ENCODE results near the gene RGS4.
"Not testable (repeated sequence)": the region's sequence is repeated elsewhere in the genome, so short reads cannot be mapped to it uniquely, and the experiment has no call there.

Gene RGS4

GRCh38 chr1:163072658-163073057 is 3.5 kb downstream of the RGS4 start:
- ATAC-seq (replicated peaks; ENCODE audit: extremely low read depth, poor library complexity, severe bottlenecking) (no peak), DNase-seq (ENCODE audit: low spot score in 2 of 2) (no peak)
- H3K4me3 Mint-ChIP-seq, result no peak overlapping the region
- no peaks in the 10 kb centered on the region for H3K36me3 Mint-ChIP-seq (ENCODE audit: insufficient read depth)
- H3K27me3 Mint-ChIP-seq, result peaks cover 66% of the 10 kb centered on the region
- no peaks in the 10 kb centered on the region for H3K4me1 Mint-ChIP-seq
- H3K27ac Mint-ChIP-seq (ENCODE audit: low read depth), result no peak overlapping the region
- no peaks in the 10 kb centered on the region for H3K9me3 Mint-ChIP-seq

GRCh38 chr1:163074004-163074403 is 4.8 kb downstream of the RGS4 start:
- Mint-ChIP-seq H3K4me1 (no peaks in the 10 kb centered on the region), H3K27ac (ENCODE audit: low read depth) (no peak overlapping the region), H3K36me3 (ENCODE audit: insufficient read depth) (peaks cover 2% of the 10 kb centered on the region), H3K4me3 (no peak overlapping the region), H3K9me3 (no peaks in the 10 kb centered on the region), H3K27me3 (peaks cover 57% of the 10 kb centered on the region)
- ATAC-seq (replicated peaks; ENCODE audit: extremely low read depth, poor library complexity, severe bottlenecking), result no peak
- no peak for DNase-seq (ENCODE audit: low spot score in 2 of 2)

DNA sequence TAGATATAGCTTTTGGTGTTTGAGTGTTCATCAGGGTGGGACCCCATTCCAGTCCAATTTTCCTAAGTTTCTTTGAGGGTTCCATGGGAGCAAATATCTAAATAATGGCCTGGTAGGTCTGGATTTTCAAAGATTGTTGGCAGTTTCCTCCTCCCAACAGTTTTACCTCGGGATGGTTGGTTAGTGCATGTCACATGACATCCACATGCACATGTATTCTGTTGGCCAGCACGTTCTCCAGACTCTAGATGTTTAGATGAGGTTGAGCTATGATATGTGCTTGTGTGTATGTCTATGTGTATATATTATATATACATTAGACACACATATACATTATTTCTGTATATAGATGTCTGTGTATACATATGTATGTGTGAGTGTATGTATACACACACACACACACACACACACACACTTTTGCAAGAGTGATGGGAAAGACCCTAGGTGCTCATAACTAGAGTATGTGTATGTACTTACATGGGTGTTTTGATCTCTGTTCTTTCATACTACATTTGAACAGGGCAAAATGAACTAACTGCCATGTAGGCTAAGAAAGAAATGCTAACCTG is 5.6 kb downstream of the RGS4 start:
- no peaks in the 10 kb centered on the region for H3K4me1 Mint-ChIP-seq
- DNase-seq (ENCODE audit: low spot score in 2 of 2) (no peak), ATAC-seq (replicated peaks; ENCODE audit: extremely low read depth, poor library complexity, severe bottlenecking) (no peak)
- H3K9me3 Mint-ChIP-seq, result no peaks in the 10 kb centered on the region
- H3K27me3 Mint-ChIP-seq, result peaks cover 49% of the 10 kb centered on the region
- H3K27ac Mint-ChIP-seq (ENCODE audit: low read depth), result no peak overlapping the region
- H3K36me3 Mint-ChIP-seq (ENCODE audit: insufficient read depth), result peaks cover 2% of the 10 kb centered on the region
- H3K4me3 Mint-ChIP-seq, result no peak overlapping the region

GRCh38 chr1:163076044-163076443 is 6.9 kb downstream of the RGS4 start:
- peaks cover 36% of the 10 kb centered on the region for H3K27me3 Mint-ChIP-seq
- H3K4me1 Mint-ChIP-seq, result no peaks in the 10 kb centered on the region
- peaks cover 2% of the 10 kb centered on the region for H3K36me3 Mint-ChIP-seq (ENCODE audit: insufficient read depth)
- no peaks in the 10 kb centered on the region for H3K9me3 Mint-ChIP-seq
- ATAC-seq (replicated peaks; ENCODE audit: extremely low read depth, poor library complexity, severe bottlenecking) (no peak), DNase-seq (ENCODE audit: low spot score in 2 of 2) (no peak)
- H3K4me3 Mint-ChIP-seq, result no peak overlapping the region
- H3K27ac Mint-ChIP-seq (ENCODE audit: low read depth), result no peak overlapping the region

DNA sequence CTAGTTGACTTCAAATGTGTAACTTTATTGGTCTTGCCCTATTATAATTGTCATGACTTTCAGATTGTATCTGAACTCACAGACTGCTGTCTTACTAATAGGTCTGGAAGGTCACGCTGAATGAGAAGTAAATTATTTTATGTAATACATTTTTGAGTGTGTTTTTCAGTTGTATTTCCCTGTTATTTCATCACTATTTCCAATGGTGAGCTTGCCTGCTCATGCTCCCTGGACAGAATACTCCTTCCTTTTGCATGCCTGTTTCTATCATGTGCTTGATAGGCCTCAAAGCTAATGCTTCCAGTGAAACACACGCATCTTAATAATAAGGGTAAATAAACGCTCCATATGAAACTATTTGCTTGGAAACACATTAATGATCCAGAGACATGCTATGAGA is 7.3 kb downstream of the RGS4 start:
- no peaks in the 10 kb centered on the region for H3K9me3 Mint-ChIP-seq
- no peaks in the 10 kb centered on the region for H3K4me1 Mint-ChIP-seq
- peaks cover 2% of the 10 kb centered on the region for H3K36me3 Mint-ChIP-seq (ENCODE audit: insufficient read depth)
- DNase-seq (ENCODE audit: low spot score in 2 of 2), result no peak
- no peak for ATAC-seq (replicated peaks; ENCODE audit: extremely low read depth, poor library complexity, severe bottlenecking)
- H3K4me3 Mint-ChIP-seq, result no peak overlapping the region
- no peak overlapping the region for H3K27ac Mint-ChIP-seq (ENCODE audit: low read depth)
- H3K27me3 Mint-ChIP-seq, result peaks cover 33% of the 10 kb centered on the region

- Mint-ChIP-seq H3K4me1 (no peaks in the 10 kb centered on the region), H3K27ac (ENCODE audit: low read depth) (no peak overlapping the region), H3K9me3 (no peaks in the 10 kb centered on the region), H3K4me3 (no peak overlapping the region), H3K36me3 (ENCODE audit: insufficient read depth) (peaks cover 2% of the 10 kb centered on the region), H3K27me3 (peaks cover 33% of the 10 kb centered on the region)
- no peak for DNase-seq (ENCODE audit: low spot score in 2 of 2)
- ATAC-seq (replicated peaks; ENCODE audit: extremely low read depth, poor library complexity, severe bottlenecking), result no peak
Measured at GRCh38 chr1:163076981-163077761, 8.0 kb downstream of the RGS4 start.

- Mint-ChIP-seq H3K4me3 (no peak overlapping the region), H3K27me3 (peaks cover under 1% of the 10 kb centered on the region), H3K36me3 (ENCODE audit: insufficient read depth) (peaks cover 2% of the 10 kb centered on the region), H3K27ac (ENCODE audit: low read depth) (no peak overlapping the region), H3K9me3 (no peaks in the 10 kb centered on the region), H3K4me1 (no peaks in the 10 kb centered on the region)
- no peak for DNase-seq (ENCODE audit: low spot score in 2 of 2)
- ATAC-seq (replicated peaks; ENCODE audit: extremely low read depth, poor library complexity, severe bottlenecking), result no peak
Measured at GRCh38 chr1:163082971-163083370, 13.8 kb downstream of the RGS4 start.

- DNase-seq (ENCODE audit: low spot score in 2 of 2) (no peak), ATAC-seq (replicated peaks; ENCODE audit: extremely low read depth, poor library complexity, severe bottlenecking) (no peak)
- H3K4me3 Mint-ChIP-seq, result no peak overlapping the region
- no peak overlapping the region for H3K27ac Mint-ChIP-seq (ENCODE audit: low read depth)
- H3K4me1 Mint-ChIP-seq, result no peaks in the 10 kb centered on the region
- H3K27me3 Mint-ChIP-seq, result no peaks in the 10 kb centered on the region
- H3K9me3 Mint-ChIP-seq, result no peaks in the 10 kb centered on the region
- H3K36me3 Mint-ChIP-seq (ENCODE audit: insufficient read depth), result peaks cover under 1% of the 10 kb centered on the region
Measured at GRCh38 chr1:163083690-163084089, 14.5 kb downstream of the RGS4 start.

DNA sequence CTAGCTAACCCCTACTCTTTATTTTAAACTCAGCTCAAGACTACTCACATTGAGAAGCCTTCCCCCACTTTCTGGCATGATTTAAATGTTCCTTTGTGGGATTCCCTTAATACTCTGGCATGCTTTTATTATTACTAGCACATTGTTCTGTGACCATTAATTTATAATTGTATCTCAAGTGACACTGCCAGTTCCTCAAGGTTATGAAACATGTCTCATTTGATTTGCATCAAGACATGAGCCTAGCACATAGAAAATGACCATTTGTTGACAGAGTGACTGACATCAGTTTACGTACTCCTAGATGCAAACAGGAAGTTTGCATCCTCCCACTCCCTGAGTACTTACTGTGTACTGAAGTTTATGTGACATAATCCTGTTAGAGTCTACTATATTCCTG is 15.2 kb downstream of the RGS4 start:
- H3K27ac Mint-ChIP-seq (ENCODE audit: low read depth), result no peak overlapping the region
- ATAC-seq (replicated peaks; ENCODE audit: extremely low read depth, poor library complexity, severe bottlenecking) (no peak), DNase-seq (ENCODE audit: low spot score in 2 of 2) (no peak)
- no peaks in the 10 kb centered on the region for H3K9me3 Mint-ChIP-seq
- H3K4me1 Mint-ChIP-seq, result no peaks in the 10 kb centered on the region
- no peak overlapping the region for H3K4me3 Mint-ChIP-seq
- H3K27me3 Mint-ChIP-seq, result no peaks in the 10 kb centered on the region
- no peaks in the 10 kb centered on the region for H3K36me3 Mint-ChIP-seq (ENCODE audit: insufficient read depth)

DNA sequence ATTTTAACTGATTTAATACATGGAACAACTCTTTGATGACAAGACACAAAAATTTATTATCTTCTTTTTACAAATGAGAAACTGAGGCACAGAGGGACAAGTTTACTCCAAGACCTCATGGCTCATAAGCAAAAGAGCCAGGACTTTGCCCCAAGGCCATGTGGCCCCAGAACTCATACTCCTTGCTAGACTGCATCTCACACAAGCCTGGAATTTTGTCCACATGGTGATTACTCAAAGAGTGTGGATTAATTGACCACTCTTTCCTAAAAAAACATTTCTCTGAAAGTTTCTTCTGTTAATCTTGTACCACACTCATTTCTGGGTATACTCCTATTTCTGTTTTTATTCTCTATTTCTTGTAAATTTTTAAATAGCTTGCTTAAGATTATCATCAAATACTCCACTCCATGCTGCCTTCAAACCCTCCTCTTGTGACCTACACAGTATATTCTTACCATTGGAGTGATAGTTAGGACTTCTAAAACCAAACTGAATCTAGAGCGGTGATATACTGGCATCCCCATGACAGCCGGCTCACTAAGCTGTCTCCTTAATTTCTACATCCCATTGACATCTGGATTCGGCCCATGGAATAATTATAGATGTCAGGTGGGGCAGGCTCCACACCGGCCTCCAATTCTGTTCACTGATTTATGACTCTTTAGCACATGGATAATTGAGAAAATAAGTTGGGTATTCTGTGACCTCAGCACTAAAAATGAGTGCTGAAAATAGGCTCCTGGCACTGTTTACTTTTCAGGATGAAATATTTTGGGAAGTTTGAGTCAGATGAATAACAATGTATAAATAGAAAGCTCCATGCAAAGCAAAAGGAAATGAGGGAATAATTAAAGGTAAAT is 16.1 kb downstream of the RGS4 start:
- no peaks in the 10 kb centered on the region for H3K36me3 Mint-ChIP-seq (ENCODE audit: insufficient read depth)
- ATAC-seq (replicated peaks; ENCODE audit: extremely low read depth, poor library complexity, severe bottlenecking), result no peak
- no peaks in the 10 kb centered on the region for H3K27me3 Mint-ChIP-seq
- H3K27ac Mint-ChIP-seq (ENCODE audit: low read depth), result no peak overlapping the region
- no peaks in the 10 kb centered on the region for H3K4me1 Mint-ChIP-seq
- DNase-seq (ENCODE audit: low spot score in 2 of 2), result no peak
- H3K4me3 Mint-ChIP-seq, result no peak overlapping the region
- H3K9me3 Mint-ChIP-seq, result no peaks in the 10 kb centered on the region

DNA sequence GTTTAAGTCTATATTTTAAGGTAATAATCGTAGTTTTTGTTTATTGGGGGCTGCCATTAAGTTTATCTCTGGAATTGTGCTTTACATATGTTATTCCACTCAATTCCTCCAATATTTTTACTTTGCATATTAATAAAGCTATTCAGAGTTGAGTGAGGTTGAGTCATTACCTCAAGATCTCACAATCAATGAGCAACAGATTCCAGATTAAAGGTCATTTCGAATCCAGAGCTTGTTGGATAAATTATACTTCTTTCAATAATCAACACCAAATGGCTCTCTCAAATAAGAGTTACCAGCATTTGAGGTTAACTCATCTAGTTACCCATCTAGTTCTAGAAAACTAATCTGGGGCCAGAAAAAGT is 16.7 kb downstream of the RGS4 start:
- Mint-ChIP-seq H3K36me3 (ENCODE audit: insufficient read depth) (no peaks in the 10 kb centered on the region), H3K27ac (ENCODE audit: low read depth) (no peak overlapping the region), H3K4me3 (no peak overlapping the region), H3K4me1 (no peaks in the 10 kb centered on the region), H3K27me3 (no peaks in the 10 kb centered on the region), H3K9me3 (no peaks in the 10 kb centered on the region)
- ATAC-seq (replicated peaks; ENCODE audit: extremely low read depth, poor library complexity, severe bottlenecking) (no peak), DNase-seq (ENCODE audit: low spot score in 2 of 2) (no peak)

DNA sequence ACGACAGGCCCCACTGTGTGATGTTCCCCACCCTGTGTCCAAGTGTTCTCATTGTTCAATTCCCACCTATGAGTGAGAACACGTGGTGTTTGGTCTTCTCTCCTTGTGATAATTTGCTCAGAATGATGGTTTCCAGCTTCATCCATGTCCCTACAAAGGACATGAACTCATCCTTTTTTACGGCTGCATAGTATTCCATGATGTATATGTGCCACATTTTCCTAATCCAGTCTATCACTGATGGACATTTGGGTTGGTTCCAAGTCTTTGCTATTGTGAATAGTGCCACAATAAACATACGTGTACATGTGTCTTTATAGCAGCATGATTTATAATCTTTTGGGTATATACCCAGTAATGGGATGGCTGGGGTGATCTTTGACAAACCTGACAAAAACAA is 20.0 kb downstream of the RGS4 start:
- ATAC-seq (replicated peaks; ENCODE audit: extremely low read depth, poor library complexity, severe bottlenecking); H3K27ac Mint-ChIP-seq (ENCODE audit: low read depth); H3K9me3 Mint-ChIP-seq; H3K4me1 Mint-ChIP-seq; DNase-seq (ENCODE audit: low spot score in 2 of 2); H3K36me3 Mint-ChIP-seq (ENCODE audit: insufficient read depth); H3K4me3 Mint-ChIP-seq: not testable (repeated sequence)
- H3K27me3 Mint-ChIP-seq, result peaks cover 12% of the 10 kb centered on the region
